Measurements from ENCODE around the gene HMGB3.
"Not testable (repeated sequence)": the region's sequence is repeated elsewhere in the genome, so short reads cannot be mapped to it uniquely, and the experiment has no call there.

Gene HMGB3

GRCh38 chrX:150975655-150976390 lies 7.3 kb upstream of the HMGB3 start:
- no peaks in the 10 kb centered on the region for H3K4me1 ChIP-seq (ENCODE audit: control insufficient read depth, insufficient read depth, low read length, poor library complexity, severe bottlenecking)
- no peak overlapping the region for H3K4me3 ChIP-seq (ENCODE audit: insufficient read depth, low read depth, low read length, poor library complexity, severe bottlenecking)
- no peak for DNase-seq
- H3K9me3 ChIP-seq (ENCODE audit: control insufficient read depth, low read length) = no peaks in the 10 kb centered on the region
- no peaks in the 10 kb centered on the region for H3K27me3 ChIP-seq (replicated peaks; ENCODE audit: control insufficient read depth, insufficient read depth, low read length, poor library complexity, severe bottlenecking)
- H3K36me3 ChIP-seq (ENCODE audit: control insufficient read depth, insufficient read depth, low read length) = no peaks in the 10 kb centered on the region
- no peak overlapping the region for H3K27ac ChIP-seq (ENCODE audit: insufficient read depth, low read length, poor library complexity, severe bottlenecking)

GRCh38 chrX:150977411-150978162 lies 5.5 kb upstream of the HMGB3 start:
- no peak for DNase-seq
- H3K4me3 ChIP-seq (ENCODE audit: insufficient read depth, low read depth, low read length, poor library complexity, severe bottlenecking) = no peak overlapping the region
- H3K27me3 ChIP-seq (replicated peaks; ENCODE audit: control insufficient read depth, insufficient read depth, low read length, poor library complexity, severe bottlenecking) = no peaks in the 10 kb centered on the region
- H3K4me1 ChIP-seq (ENCODE audit: control insufficient read depth, insufficient read depth, low read length, poor library complexity, severe bottlenecking) = no peaks in the 10 kb centered on the region
- H3K9me3 ChIP-seq (ENCODE audit: control insufficient read depth, low read length) = no peaks in the 10 kb centered on the region
- H3K27ac ChIP-seq (ENCODE audit: insufficient read depth, low read length, poor library complexity, severe bottlenecking) = no peak overlapping the region
- no peaks in the 10 kb centered on the region for H3K36me3 ChIP-seq (ENCODE audit: control insufficient read depth, insufficient read depth, low read length)

GRCh38 chrX:150980186-150980585 lies 2.9 kb upstream of the HMGB3 start:
- Histone ChIP-seq H3K4me3 (ENCODE audit: insufficient read depth, low read depth, low read length, poor library complexity, severe bottlenecking) (no peak overlapping the region), H3K4me1 (ENCODE audit: control insufficient read depth, insufficient read depth, low read length, poor library complexity, severe bottlenecking) (no peaks in the 10 kb centered on the region)
- DNase-seq = no peak

GRCh38 chrX:150980711-150981110 lies 2.4 kb upstream of the HMGB3 start:
- H3K36me3 ChIP-seq (ENCODE audit: control insufficient read depth, insufficient read depth, low read length) = no peaks in the 10 kb centered on the region
- H3K27ac ChIP-seq (ENCODE audit: insufficient read depth, low read length, poor library complexity, severe bottlenecking) = no peak overlapping the region
- DNase-seq = no peak
- no peaks in the 10 kb centered on the region for H3K9me3 ChIP-seq (ENCODE audit: control insufficient read depth, low read length)
- H3K27me3 ChIP-seq (replicated peaks; ENCODE audit: control insufficient read depth, insufficient read depth, low read length, poor library complexity, severe bottlenecking) = no peaks in the 10 kb centered on the region
- no peak overlapping the region for H3K4me3 ChIP-seq (ENCODE audit: insufficient read depth, low read depth, low read length, poor library complexity, severe bottlenecking)
- no peaks in the 10 kb centered on the region for H3K4me1 ChIP-seq (ENCODE audit: control insufficient read depth, insufficient read depth, low read length, poor library complexity, severe bottlenecking)

More at GRCh38 chrX:150980186-150980585, 2.9 kb upstream of the HMGB3 start:
- no peaks in the 10 kb centered on the region for H3K9me3 ChIP-seq (ENCODE audit: control insufficient read depth, low read length)
- no peaks in the 10 kb centered on the region for H3K27me3 ChIP-seq (replicated peaks; ENCODE audit: control insufficient read depth, insufficient read depth, low read length, poor library complexity, severe bottlenecking)
- H3K27ac ChIP-seq (ENCODE audit: insufficient read depth, low read length, poor library complexity, severe bottlenecking) = no peak overlapping the region
- no peaks in the 10 kb centered on the region for H3K36me3 ChIP-seq (ENCODE audit: control insufficient read depth, insufficient read depth, low read length)

- H3K4me3 ChIP-seq (ENCODE audit: insufficient read depth, low read depth, low read length, poor library complexity, severe bottlenecking) = peak overlapping the region; percentile 56
- DNase-seq = no peak
- H3K27me3 ChIP-seq (replicated peaks; ENCODE audit: control insufficient read depth, insufficient read depth, low read length, poor library complexity, severe bottlenecking) = no peaks in the 10 kb centered on the region
- no peaks in the 10 kb centered on the region for H3K36me3 ChIP-seq (ENCODE audit: control insufficient read depth, insufficient read depth, low read length)
- H3K4me1 ChIP-seq (ENCODE audit: control insufficient read depth, insufficient read depth, low read length, poor library complexity, severe bottlenecking) = no peaks in the 10 kb centered on the region
- H3K27ac ChIP-seq (ENCODE audit: insufficient read depth, low read length, poor library complexity, severe bottlenecking) = no peak overlapping the region
- no peaks in the 10 kb centered on the region for H3K9me3 ChIP-seq (ENCODE audit: control insufficient read depth, low read length)
Observed at GRCh38 chrX:150982235-150982787, 824 bp upstream of the HMGB3 start.

GRCh38 chrX:150983521-150984168 lies 510 bp downstream of the HMGB3 start:
- Histone ChIP-seq H3K4me1 (ENCODE audit: control insufficient read depth, insufficient read depth, low read length, poor library complexity, severe bottlenecking) (no peaks in the 10 kb centered on the region), H3K36me3 (ENCODE audit: control insufficient read depth, insufficient read depth, low read length) (no peaks in the 10 kb centered on the region), H3K9me3 (ENCODE audit: control insufficient read depth, low read length) (no peaks in the 10 kb centered on the region), H3K4me3 (ENCODE audit: insufficient read depth, low read depth, low read length, poor library complexity, severe bottlenecking) (peak overlapping the region; percentile 32), H3K27me3 (replicated peaks; ENCODE audit: control insufficient read depth, insufficient read depth, low read length, poor library complexity, severe bottlenecking) (no peaks in the 10 kb centered on the region), H3K27ac (ENCODE audit: insufficient read depth, low read length, poor library complexity, severe bottlenecking) (no peak overlapping the region)
- DNase-seq = peak in 1 of 3 donors; percentile 2

- H3K27ac ChIP-seq (ENCODE audit: insufficient read depth, low read length, poor library complexity, severe bottlenecking) = no peak overlapping the region
- DNase-seq = no peak
Observed at GRCh38 chrX:150984169-150984824, 1.2 kb downstream of the HMGB3 start.

GRCh38 chrX:150987687-150988086 lies 4.6 kb downstream of the HMGB3 start:
- not testable (repeated sequence) for H3K9me3 ChIP-seq (ENCODE audit: control insufficient read depth, low read length)

More at GRCh38 chrX:150984169-150984824, 1.2 kb downstream of the HMGB3 start:
- no peaks in the 10 kb centered on the region for H3K4me1 ChIP-seq (ENCODE audit: control insufficient read depth, insufficient read depth, low read length, poor library complexity, severe bottlenecking)
- H3K27me3 ChIP-seq (replicated peaks; ENCODE audit: control insufficient read depth, insufficient read depth, low read length, poor library complexity, severe bottlenecking) = no peaks in the 10 kb centered on the region
- H3K36me3 ChIP-seq (ENCODE audit: control insufficient read depth, insufficient read depth, low read length) = no peaks in the 10 kb centered on the region
- H3K9me3 ChIP-seq (ENCODE audit: control insufficient read depth, low read length) = no peaks in the 10 kb centered on the region
- H3K4me3 ChIP-seq (ENCODE audit: insufficient read depth, low read depth, low read length, poor library complexity, severe bottlenecking) = peak overlapping the region; percentile 32

GRCh38 chrX:150989420-150989819 lies 6.3 kb downstream of the HMGB3 start:
- Histone ChIP-seq H3K36me3 (ENCODE audit: control insufficient read depth, insufficient read depth, low read length) (no peaks in the 10 kb centered on the region), H3K27me3 (replicated peaks; ENCODE audit: control insufficient read depth, insufficient read depth, low read length, poor library complexity, severe bottlenecking) (no peaks in the 10 kb centered on the region), H3K27ac (ENCODE audit: insufficient read depth, low read length, poor library complexity, severe bottlenecking) (no peak overlapping the region), H3K4me1 (ENCODE audit: control insufficient read depth, insufficient read depth, low read length, poor library complexity, severe bottlenecking) (no peaks in the 10 kb centered on the region), H3K4me3 (ENCODE audit: insufficient read depth, low read depth, low read length, poor library complexity, severe bottlenecking) (no peak overlapping the region), H3K9me3 (ENCODE audit: control insufficient read depth, low read length) (no peaks in the 10 kb centered on the region)
- DNase-seq = no peak

More at GRCh38 chrX:150987687-150988086, 4.6 kb downstream of the HMGB3 start:
- DNase-seq; H3K27me3 ChIP-seq (replicated peaks; ENCODE audit: control insufficient read depth, insufficient read depth, low read length, poor library complexity, severe bottlenecking); H3K4me3 ChIP-seq (ENCODE audit: insufficient read depth, low read depth, low read length, poor library complexity, severe bottlenecking); H3K27ac ChIP-seq (ENCODE audit: insufficient read depth, low read length, poor library complexity, severe bottlenecking); H3K4me1 ChIP-seq (ENCODE audit: control insufficient read depth, insufficient read depth, low read length, poor library complexity, severe bottlenecking); H3K36me3 ChIP-seq (ENCODE audit: control insufficient read depth, insufficient read depth, low read length): not testable (repeated sequence)

Data from effector memory CD4-positive, alpha-beta T cell (primary cell).